Activated CD4-positive, alpha-beta T cell treated with anti-CD3 and anti-CD28 coated beads, Interleukin-2, amount 50 U/mL, for 1 hour (primary cell): ENCODE results near the gene RFX2.
"Not testable (repeated sequence)": the region's sequence is repeated elsewhere in the genome, so short reads cannot be mapped to it uniquely, and the experiment has no call there.

Source experiments
- DNase-seq: peaks from one replicate; pipeline ENCODE4 v3.0.0-alpha.2; 2020

Gene RFX2

GRCh38 chr19:5966941-5967340 is 143.4 kb downstream of the RFX2 start:
- no peak for DNase-seq

GRCh38 chr19:5966215-5966614 is 144.1 kb downstream of the RFX2 start:
- no peak for DNase-seq

GRCh38 chr19:5964816-5965565 is 145.3 kb downstream of the RFX2 start:
- no peak for DNase-seq

- DNase-seq, result no peak
These were observed 146.4 kb downstream of the RFX2 start for GRCh38 chr19:5963855-5964254.

GRCh38 chr19:5963259-5963658 is 147.0 kb downstream of the RFX2 start:
- not testable (repeated sequence) for DNase-seq

GRCh38 chr19:5961969-5962945 is 148.0 kb downstream of the RFX2 start:
- peak; percentile 77 for DNase-seq

- not testable (repeated sequence) for DNase-seq
These were observed 148.7 kb downstream of the RFX2 start for GRCh38 chr19:5961641-5961968.

GRCh38 chr19:5960005-5961001 is 150.0 kb downstream of the RFX2 start:
- DNase-seq, result no peak

GRCh38 chr19:5959260-5960004 is 150.9 kb downstream of the RFX2 start:
- DNase-seq, result no peak

- no peak for DNase-seq
These were observed 151.5 kb downstream of the RFX2 start for GRCh38 chr19:5958851-5959122.

GRCh38 chr19:5958074-5958850 is 152.0 kb downstream of the RFX2 start:
- DNase-seq, result no peak

GRCh38 chr19:5957170-5957569 is 153.1 kb downstream of the RFX2 start:
- no peak for DNase-seq

- no peak for DNase-seq
These were observed 153.6 kb downstream of the RFX2 start for GRCh38 chr19:5956728-5957127.

GRCh38 chr19:5956323-5956722 is 154.0 kb downstream of the RFX2 start:
- no peak for DNase-seq

- no peak for DNase-seq
These were observed 154.7 kb downstream of the RFX2 start for GRCh38 chr19:5955636-5955935.

- DNase-seq, result no peak
These were observed 156.0 kb downstream of the RFX2 start for GRCh38 chr19:5954293-5954692.

GRCh38 chr19:5953680-5954213 is 156.6 kb downstream of the RFX2 start:
- DNase-seq, result no peak

- DNase-seq, result no peak
These were observed 157.2 kb downstream of the RFX2 start for GRCh38 chr19:5953030-5953589.

GRCh38 chr19:5952193-5953029 is 157.9 kb downstream of the RFX2 start:
- DNase-seq, result no peak

GRCh38 chr19:5951338-5951861 is 158.9 kb downstream of the RFX2 start:
- no peak for DNase-seq
